GM23338 (cell line): Measurements from ENCODE around the gene LIPT1.

Experiments used
- CREB1 ChIP-seq: fragments of 250-450 bp; sonication (Bioruptor Pico); IDR thresholded peaks from 2 replicates; pipeline ENCODE4 v1.5.0; 2020; ENCODE audit warnings: low read depth, mild to moderate bottlenecking, moderate library complexity
- CTCF ChIP-seq, 2 experiments: fragments of 200-600 bp in 1 of 2; sonication (generic) in 1 of 2; conservative IDR thresholded peaks; 2 replicates each; pipeline versions ENCODE4 v1.5.1 to v1.6.1; 2016 to 2017; ENCODE audit warnings: antibody characterized with exemption in 2 of 2, low read depth in 2 of 2, mild to moderate bottlenecking in 2 of 2, moderate library complexity in 1 of 2
- ETS1 ChIP-seq: IDR thresholded peaks from 2 replicates; pipeline ENCODE4 v1.6.1; 2016; ENCODE audit warnings: antibody characterized with exemption
- EZH2 ChIP-seq: fragments of 200-600 bp; sonication (generic); IDR thresholded peaks from one replicate; pipeline ENCODE4 v1.8.0; 2017; ENCODE audit warnings: antibody characterized with exemption, mild to moderate bottlenecking, low read depth; ENCODE audit not compliant: unreplicated experiment
- EZH2phosphoT487 ChIP-seq: fragments of 200-600 bp; sonication (generic); IDR thresholded peaks from one replicate; pipeline ENCODE4 v1.8.1; 2018; ENCODE audit warnings: antibody characterized with exemption; ENCODE audit not compliant: unreplicated experiment
- POLR2AphosphoS5 ChIP-seq: IDR thresholded peaks from 2 replicates; pipeline ENCODE4 v1.6.1; 2016; ENCODE audit warnings: antibody characterized with exemption, low read depth
- REST ChIP-seq: IDR thresholded peaks from one replicate; pipeline ENCODE4 v1.6.1; 2018; ENCODE audit warnings: antibody characterized with exemption; ENCODE audit not compliant: unreplicated experiment
- STAT1 ChIP-seq: IDR thresholded peaks from one replicate; pipeline ENCODE4 v1.6.1; 2016; ENCODE audit warnings: antibody characterized with exemption; ENCODE audit not compliant: unreplicated experiment

- TF ChIP-seq CTCF (conservative IDR thresholded peaks at IDR 0.05; ENCODE audit: low read depth in 2 of 2) (peak in 1 of 2 experiments; percentile 24; a peak in 2 of 4 replicates), EZH2 (no peak), EZH2phosphoT487 (no peak), POLR2AphosphoS5 (no peak), CREB1 (CRISPR knock-in tag) (no peak), ETS1 (no peak), REST (no peak), STAT1 (no peak)
Observed at GRCh38 chr2:99201959-99202678, 47.4 kb downstream of the LIPT1 start.
